LoVo (cell line): ENCODE measurements around the gene PSMB9.

Source experiments
- DNase-seq: peaks from one replicate; pipeline ENCODE4 v3.0.0-alpha.2; 2016; ENCODE audit warnings: low spot score

PSMB9 gene

DNA sequence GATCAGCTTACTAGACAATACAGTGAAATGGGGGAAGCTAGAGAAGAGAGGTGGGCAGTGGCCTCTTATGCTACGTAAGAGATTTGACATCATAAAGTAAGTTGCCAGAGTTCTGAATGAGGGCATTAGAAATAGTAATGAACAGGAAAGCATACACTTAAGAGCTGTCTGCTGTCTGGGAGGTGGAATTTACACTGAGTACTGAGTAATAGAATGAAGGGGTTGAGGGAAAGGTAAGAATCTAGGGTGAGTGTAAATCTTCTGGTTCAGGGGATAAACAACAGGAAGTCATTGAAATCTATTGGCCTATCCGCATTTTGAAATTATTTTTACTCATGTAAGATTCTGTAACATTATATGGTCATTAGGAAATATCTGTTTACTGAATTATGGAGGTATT, 51.1 kb downstream of the PSMB9 start:
- no peak for DNase-seq

DNA sequence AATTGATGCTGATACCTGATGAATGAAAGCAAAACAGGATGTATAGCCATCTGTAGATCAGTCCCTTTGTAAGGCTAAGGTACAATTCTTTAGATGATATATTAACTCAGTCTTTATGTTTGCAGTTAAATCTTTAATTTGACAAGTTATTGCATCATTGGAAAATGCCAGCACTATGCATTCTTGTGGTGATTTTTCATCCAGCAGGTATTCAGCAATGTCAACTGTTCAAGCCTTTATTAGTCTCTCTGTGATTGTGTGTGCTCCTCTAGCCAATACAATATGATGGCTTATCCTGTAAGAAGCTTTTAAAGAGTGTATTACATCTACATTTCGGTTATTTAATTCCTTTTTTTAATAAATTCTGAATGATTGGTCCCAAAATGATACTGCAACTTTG, 52.5 kb downstream of the PSMB9 start:
- DNase-seq = peak; percentile 34

DNA sequence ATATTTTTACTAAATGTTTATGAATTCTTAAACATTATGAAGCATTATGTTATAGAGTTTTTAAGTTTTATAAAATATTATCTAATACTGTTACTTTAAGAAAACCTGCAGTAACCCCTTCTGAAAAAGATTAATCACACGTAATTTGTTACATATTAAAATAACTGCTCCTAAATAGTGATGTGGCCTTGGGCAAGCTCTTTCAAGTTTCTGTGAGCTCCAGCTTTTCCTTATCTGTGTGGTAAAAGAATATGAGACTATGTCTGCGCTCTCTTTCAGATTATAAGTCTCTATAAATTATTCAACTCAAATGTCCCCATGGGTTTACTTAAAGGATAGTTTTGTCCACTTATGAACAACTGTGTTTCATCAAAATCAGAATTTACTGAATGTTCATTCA, 54.9 kb downstream of the PSMB9 start:
- DNase-seq = no peak
